ENCODE results near the gene DIP2C.

Gene DIP2C

DNA sequence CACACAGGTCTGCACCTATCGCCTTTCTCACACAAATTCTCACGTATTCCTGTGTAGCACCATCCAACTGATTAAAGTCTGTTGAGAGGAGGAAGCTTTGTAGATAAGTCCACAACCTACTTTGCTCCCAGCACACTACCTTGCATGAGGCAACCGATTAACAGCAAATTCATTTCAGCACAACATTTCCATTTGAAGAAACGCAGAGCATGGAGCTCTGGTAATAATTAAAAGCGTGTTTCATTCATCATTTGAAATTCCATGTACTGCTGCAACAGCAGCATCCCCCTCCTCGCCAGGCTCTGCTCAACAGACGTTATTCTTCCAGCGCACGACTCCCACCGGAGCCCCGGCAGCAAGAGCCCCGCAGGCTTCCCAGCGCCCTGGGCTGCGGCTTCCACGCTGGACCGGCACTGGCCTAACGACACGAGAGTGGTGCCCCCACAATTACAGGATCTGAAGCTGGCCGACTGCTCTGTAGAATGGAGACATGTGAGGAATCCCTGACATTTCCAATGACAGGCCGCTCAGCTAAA is 118.8 kb downstream of the DIP2C start:
- no peak for DNase-seq

DNA sequence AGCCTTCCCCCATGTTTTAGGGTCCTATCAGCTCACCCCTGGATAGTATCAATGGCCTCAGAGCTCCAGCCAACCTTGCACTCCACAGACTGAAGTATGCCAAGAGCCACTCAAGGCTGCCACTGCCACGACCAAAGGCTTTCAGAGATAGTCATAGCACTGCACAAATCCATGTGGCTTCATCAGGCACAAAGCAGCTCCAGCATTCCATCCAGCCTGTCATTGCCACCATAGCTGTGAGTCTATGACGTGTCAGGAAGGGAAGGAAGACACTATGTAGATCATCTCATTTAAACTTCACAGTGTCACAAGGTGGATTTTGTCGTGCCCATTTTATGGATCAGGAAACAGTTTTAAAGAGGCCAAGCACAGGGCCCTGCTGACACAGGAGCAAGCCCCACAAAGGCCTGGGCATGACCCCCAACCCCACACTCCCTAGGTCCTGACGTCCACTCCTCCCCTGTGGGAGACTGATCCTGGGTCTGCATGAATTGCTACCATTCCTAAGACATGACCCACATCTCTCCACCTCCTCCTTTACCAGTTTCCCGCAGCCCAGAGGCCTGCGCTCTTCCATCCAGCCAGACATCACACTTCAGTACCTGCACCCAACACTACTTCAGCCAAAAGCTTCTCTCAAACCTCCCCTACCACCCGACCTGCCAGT is 119.4 kb downstream of the DIP2C start:
- DNase-seq = no peak

DNA sequence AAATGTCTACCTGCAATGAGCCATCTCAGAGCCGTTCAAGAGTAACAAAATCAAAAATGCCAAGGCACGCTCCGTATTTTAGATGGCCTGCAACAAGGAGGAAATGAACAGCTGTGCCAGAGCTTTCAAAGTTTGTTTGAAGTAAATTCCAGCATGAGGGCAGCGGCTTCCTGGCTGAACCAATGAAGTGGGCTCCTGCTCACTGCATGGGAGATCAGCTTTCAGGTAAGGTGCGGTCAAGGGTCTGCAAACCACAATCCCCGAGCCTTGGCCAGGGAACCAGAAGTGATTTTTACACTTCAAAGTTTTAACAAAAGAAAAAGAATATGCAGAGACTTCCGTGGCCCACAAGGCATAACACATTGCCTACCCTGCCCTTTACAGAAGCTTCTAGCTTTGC is 120.6 kb downstream of the DIP2C start:
- no peak for DNase-seq

DNA sequence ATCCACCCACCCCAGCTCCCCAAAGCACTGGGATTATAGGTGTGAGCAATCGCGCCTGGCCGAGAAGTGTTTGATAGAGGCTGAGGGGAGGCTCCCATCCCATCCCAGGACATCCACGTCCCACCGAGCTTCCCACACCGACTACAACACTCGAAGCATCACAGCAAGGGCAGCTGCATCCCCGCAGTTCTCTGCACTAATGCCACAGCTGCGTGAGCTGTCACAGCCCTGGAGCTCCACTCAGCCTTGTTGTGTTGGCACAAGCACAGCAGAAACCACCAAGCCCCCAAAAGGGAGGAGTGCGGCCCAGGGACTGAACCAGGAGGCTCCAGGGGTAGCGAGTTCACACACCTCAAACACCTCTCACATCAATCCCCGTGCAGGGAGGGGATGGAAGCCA is 121.6 kb downstream of the DIP2C start:
- no peak for DNase-seq

DNA sequence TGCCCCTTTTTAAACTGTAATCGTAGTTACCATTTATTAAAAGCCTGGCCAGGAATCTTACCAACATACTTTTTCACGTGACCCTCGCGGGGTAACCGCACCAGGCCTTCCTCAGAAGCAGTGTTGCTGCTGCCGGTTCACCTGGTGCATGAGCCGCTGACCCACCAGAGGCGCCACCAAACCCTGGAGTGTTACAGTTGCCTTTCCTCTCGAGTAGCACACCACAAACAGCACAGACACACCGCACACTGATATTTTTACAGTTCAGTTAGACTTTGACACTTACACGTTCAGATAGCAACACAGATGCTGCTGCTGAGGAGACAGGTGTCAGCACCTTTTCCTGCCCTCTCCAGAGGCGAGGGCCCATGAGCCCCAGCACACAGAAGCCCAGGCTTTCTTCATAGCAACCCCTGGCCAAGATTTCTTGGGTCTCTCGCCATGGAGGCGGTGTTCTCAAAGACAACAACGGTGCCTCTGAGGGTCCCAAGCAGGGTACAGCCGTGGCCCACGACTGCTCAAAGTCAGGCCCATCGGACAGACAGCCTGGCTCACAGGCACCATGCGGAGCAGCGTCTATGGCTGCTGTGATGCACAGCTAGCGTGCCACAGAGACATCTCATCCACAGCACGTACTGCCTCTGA is 123.1 kb downstream of the DIP2C start:
- DNase-seq = no peak

DNA sequence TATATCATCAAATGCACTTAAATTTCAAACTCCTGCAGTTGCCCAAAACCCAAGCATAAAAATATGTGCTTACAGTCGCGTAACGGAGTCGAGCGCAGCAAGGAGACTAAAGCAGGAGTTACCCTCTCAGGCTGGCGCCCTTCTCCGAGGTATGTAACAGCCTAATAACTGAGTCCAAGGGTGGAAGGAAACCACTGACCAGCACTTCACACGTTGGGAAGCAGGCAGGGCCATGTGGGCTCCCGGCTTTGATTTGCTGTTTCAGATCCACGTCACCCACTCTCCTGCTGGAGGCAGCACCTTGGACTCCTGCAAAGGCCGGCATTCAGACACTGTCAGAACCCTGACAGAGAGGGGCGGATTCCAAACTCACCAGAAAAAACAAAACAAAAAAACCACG is 123.8 kb downstream of the DIP2C start:
- no peak for DNase-seq

DNA sequence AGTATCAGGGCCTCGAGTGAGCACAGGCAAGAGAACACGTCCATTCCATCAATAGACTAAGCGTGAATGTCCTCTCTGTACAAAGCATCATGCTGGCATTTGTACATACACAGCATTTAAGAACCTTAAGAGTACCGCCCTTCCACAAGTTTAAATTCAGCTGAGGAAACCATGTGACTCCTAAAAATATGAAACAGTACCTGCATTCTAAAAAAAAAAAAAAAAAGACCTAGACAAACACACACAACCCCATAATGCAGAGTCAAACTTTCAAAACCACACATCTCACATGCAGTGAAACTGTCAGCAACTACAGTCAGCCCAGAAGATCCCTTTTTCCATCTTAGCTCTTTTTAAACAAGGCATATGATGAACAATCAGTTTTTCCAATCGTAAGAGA is 124.3 kb downstream of the DIP2C start:
- DNase-seq = no peak

DNA sequence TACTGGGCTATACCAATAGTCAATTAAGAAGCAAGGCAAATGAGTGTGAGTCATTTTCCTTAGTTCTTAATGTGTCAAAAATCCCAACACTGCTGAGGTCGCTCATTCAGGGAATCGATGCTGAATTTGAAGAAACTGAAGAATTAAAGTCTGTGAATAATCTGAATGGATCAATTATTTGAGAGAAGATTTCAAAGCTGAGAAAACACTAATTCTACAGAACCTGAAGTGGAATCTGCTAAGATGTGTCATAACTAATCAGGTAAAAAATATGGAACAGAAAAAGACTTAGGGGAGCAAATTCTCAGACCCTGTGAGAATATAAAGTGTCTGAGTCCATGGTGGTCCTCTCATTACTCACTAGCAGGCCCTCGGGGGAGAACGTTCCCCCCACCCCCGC is 125.6 kb downstream of the DIP2C start:
- no peak for DNase-seq

DNA sequence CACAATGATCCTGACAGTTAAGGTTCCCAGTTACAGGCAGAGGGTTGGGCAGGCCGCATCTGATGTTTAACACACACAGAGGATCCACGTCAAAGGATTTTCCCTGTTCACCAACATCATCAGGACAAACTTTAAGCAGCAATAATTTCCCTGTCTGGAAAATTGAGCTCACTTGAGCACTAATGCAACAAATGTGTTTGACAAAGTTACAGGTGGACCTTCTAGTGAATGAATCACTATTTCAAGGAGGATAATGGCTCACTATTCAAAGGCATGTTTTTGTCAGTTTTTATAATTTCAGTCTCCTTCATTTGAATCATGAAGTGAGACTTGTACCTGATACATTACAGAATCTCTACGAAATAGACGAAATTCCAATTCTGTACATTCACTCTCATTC is 127.3 kb downstream of the DIP2C start:
- no peak for DNase-seq

DNA sequence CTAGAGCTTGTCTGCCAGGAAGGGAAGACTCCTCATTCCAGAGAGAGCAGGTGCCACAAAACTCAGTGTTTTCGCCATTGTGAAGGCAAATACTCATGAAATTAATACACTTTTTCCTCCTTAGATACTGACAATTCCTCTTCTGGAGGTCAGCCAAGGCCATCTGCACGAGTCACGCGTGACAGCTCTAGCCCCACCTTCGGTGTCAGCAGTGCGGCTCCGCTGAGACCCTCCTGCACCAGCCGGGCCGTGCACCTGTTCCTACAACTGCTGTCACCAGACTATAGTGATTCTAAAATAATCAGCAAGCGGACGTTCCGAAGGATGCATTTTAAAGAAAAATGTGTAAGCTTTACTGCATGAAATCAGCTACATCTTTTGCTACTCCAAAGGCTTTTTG is 127.7 kb downstream of the DIP2C start:
- DNase-seq = no peak

DNA sequence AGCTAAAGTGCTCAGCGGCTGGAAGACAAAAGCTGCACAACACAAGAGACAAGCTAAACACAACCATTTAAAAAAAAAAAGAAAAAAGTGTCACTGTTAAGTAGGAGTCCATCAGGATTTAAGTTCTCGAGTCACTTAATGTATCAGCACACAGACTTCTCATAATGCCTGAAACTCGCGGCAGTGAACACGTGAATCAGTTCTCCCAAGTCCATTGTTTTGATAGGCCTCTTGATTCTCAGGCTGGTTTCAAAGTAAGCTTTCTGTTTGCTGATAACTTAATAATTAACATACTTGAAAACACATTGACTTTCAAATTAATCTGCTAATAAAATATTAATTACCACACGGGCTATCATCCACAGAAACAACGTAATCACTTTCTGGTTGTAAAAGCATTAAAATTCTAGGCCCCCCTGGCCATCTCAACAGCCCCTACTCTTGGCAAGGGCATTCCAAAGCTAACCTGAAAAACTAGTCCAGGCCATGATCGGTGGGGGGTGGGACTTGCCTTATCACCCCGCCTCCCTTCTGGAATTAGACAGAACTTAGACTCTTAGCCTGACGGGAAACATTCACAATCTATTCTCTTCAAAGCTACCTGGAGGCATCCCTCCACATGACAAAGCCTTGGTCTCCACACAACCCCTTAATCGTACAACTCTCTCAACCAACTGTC is 129.0 kb downstream of the DIP2C start:
- no peak for DNase-seq

DNA sequence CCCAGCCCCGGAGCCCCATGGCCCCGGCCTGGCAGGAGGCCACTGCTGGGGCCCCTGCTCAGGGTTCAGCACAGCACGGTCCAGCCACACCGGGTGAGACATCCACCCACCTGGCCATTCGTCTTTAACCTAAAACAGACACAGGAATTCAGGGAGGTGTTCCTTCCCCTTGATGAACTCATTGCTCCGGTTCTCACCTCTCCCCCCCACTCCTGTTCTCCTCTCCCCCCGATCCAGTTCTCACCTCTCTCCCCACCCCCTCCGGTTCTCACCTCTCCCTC is 129.8 kb downstream of the DIP2C start:
- DNase-seq = no peak

DNA sequence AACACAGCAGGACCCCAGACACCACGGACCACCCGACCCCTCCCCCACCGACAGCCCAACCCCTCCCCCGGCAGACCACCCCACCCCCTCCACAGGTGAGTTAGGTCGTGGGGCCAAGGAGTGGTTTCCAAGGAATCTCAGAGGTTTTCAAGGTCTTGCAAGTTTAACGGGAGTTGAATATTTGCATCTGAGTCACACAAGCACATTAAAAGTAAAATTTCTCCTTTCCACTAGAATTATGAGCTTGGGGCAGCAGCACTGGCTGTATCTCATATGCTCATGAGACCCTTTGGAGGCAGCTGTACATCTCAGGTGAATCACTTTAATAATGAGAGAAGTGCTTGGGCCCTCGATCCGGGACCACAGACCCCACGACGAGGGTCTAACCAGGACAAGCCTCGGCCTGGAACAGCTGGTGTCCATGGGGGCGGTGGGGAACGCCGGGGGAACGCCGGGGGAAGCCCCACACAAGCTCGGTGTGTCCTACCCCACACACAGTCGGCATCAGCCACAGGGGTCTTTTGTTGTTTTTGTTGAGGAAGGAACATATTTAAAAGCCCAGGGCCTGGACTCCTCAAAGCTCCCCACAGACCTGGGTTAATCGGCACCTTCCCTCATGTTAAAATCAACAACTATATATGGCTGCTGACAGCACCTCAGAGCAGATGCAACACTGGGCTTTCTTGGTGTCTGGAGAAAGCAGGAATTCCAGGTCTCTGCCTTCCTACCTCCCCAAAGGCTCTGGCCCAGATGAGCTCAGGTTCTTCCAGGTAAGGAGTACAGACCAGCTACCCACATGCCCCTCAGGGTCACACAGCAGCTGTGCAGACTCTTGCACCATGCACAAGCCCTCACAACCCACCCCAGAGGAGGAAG is 130.3 kb downstream of the DIP2C start:
- no peak for DNase-seq

DNA sequence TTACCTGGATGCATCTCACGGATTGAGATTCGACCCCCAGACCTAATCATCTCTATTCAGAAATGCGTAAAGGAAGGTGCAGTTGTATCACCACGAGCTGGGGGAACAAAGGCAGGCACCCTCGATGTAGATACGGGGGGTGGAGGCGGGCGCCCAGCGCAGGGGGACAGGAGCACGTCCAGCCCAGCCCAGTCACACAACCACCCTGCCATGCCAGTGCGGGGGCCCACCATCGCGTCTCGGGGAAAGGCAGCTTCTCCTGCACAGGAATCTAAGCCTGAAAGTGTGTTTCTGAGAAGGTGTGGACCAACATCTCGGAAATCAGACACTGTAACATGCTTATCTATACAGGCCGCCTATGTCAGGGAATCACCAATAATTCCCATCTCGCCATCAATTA is 131.1 kb downstream of the DIP2C start:
- DNase-seq = no peak

DNA sequence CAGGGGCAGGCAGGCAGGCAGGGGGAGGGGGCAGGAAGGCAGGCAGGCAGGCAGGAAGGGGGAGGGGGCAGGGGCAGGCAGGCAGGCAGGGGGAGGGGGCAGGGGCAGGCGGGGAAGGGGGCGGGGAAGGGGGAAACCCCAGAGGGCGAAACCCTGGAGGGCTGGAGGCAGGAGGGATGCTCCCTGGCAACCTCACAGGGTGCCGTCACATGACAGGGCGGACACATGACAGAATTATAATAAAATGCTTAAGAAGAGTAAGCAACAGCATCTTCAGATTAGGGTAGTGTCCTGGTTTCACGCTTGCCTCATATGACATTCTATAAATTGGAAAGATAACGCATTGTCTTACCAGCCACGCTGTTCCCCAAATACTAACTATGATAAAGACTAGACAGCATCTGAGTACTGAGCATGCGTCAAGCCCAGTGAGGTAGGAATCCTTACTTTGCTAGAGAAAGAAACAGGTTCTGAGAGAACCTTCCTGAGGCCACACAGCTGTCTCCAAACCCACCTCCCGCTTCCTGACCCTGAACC is 131.6 kb downstream of the DIP2C start:
- no peak for DNase-seq

DNA sequence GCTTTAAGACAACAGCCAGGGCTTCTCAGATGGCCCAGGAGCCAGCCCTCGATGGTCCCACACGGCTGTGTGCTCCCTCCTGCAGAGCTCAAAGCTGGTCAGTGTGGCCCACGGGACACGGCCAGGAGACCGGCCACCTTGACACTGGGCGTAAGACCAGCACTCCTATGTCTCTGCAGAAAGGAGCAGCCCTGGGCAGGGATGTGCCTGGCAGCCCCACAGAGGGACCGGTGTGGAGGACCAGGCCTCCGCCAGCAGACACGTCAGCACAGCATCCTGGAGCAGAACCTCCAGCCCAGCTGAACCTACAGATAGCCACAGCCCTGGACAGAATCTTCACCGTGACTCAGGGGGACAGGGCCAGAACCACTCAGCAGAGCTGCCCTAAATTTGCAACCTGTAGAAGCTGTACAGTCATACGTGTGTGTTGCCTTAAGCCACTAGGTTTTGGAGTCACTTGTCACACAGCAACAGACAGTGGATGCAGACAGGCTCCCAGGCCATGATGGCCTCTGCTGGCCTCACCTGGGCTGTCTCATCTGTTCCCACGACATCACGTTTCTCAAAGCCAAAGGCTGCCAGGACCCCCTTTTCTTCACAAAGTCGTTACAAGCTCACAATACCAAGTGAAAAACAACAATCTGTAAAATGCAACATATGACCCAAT is 132.4 kb downstream of the DIP2C start:
- no peak for DNase-seq

DNA sequence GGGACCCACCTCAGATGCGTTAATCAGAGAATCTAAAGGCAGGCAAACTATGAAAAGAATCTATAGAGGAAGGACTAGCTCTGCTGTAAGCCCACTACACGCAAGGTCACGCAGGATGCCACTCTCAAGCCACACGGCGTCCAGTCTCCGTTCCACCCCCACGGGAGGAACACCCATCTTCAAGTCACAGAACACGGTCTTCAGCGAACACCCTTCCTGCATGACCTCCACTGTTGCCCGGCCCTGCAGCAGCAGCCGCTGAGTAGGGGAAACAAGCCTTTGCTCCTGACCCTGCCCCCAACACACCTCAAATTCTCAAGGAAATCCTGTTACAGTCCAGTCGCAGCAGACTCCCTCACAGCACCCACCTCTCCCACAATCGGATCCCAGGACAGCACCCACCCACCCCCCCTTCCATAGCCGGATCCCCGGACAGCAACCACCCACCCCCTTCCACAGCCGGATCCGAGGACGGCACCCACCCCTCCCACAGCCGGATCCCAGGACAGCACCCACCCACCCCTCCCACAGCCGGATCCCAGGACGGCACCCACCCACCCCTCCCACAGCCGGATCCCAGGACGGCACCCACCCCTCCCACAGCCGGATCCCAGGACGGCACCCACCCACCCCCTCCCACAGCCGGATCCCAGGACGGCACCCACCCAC is 133.7 kb downstream of the DIP2C start:
- no peak for DNase-seq

DNA sequence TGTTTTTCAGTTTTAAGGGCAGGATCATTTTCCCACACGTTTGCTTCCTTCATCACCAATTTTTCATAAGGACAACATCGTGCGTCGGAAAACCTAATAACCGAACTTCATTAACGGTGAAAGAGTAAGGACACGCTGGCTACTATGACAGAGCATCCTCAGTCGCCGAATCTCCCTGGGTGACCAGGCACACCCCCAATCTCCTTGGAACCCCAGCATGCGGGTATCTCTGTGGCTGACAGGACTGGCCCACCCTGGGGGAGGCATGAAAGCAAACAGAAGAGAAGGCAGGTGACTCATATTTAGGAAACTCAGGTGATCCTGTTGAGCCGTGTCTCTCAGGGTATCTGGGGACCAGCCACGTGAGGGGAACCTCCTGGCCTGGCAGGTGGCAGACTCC is 134.2 kb downstream of the DIP2C start:
- no peak for DNase-seq

DNA sequence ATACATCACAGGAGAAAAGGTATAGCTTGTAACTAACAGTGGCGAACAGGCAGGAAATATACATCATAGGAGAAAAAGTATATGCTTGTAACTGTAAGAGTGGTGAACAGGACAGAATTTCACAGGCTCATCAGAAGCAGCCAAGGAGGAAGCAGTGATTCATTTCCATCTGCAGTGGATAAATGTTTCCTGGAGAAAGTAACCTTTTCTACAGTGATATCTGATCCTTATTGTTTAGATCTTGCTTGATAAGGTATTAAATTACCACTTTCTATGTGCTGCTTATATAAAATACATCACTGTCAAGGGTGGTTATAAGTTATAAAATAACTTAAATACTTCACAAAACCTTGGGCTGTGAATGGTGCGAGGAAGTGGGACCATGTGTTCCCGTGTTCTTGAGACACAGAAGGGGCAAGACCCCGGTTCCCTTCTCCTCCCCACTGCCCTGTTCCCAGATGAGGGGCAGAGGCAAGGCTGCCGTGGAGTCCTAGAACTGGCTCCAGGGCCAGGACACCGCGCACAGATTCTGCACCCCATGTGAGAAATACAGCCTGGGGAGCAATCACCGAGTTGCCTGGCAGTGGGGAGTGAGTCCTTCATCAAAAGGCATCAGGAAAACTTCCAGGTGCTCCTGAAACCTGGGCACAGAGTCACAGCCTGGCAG is 135.2 kb downstream of the DIP2C start:
- DNase-seq = no peak

DNA sequence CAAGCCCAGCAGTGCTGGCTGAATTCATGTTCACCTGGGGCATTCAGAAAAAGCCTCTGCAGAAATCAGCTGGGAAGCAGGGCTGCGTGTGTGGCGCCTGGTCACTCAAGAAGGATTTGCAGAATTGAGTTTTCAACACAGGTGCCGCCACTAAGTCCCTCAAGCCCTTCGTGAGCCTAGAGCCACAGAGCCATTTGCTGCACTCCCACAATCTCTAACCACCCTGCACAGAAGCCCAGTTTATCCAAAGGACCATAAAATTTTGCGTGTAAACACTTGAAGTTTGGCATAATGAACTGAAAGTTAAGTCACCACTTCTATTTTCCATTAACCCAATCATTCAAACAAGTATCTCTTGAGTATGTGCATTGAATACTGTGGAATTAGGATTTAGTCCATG is 136.2 kb downstream of the DIP2C start:
- DNase-seq = no peak

DNA sequence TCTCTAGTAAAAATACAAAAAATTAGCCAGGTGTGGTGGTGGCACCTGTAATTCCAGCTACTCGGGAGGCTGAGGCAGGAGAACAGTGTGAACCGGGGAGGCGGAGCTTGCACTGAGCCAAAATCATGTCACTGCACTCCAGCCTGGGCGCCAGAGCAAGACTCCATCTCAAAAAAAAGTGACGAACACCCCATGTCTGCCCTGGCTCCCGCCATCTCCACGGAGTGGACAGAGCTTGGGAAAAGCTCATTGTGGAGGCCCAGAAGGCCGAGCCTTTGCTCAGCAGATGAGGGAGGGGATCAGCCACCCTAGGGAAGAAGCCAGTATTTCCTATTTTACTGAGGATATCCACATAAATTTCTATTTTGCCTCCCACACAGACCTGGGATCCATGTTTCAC is 136.8 kb downstream of the DIP2C start:
- no peak for DNase-seq
